Gastroesophageal sphincter (tissue), 3 donors: ENCODE results near the gene STRBP.

Experiments used
- CTCF ChIP-seq, 4 experiments: fragments of 200-600 bp in 2 of 4; fragments of 450-650 bp in 2 of 4; sonication (generic) in 1 of 4; IDR thresholded peaks; one replicate each; pipeline ENCODE4 v1.5.1; 2017 to 2019; ENCODE audit warnings: antibody characterized with exemption in 4 of 4, mild to moderate bottlenecking in 2 of 4, moderate library complexity in 2 of 4
- EP300 ChIP-seq: sonication (generic); formaldehyde crosslinking; IDR thresholded peaks from one replicate; pipeline ENCODE4 v1.6.1; 2017; ENCODE audit warnings: antibody characterized with exemption, mild to moderate bottlenecking

- TF ChIP-seq CTCF (IDR thresholded peaks at IDR 0.05), result no peak
- TF ChIP-seq EP300, result no peak
Measured at GRCh38 chr9:123283455-123283854, 15.1 kb upstream of the STRBP start.
